Cardiac fibroblast (primary cell): Measurements from ENCODE around the gene NCAM1.

Source experiments
- DNase-seq, 2 donors: peaks; one replicate each; pipeline versions ENCODE4 v3.0.0 to v3.0.0-alpha.2; 2010; ENCODE audit warnings: low read depth in 2 of 2
- H3K4me3 ChIP-seq, 2 donors: replicated peaks in 1 of 2; 1 replicate in 1 of 2; 2 replicates in 1 of 2; pipeline ENCODE4 v1.5.1; 2011; ENCODE audit warnings: low read depth in 2 of 2, low read length in 2 of 2, mild to moderate bottlenecking in 2 of 2, moderate library complexity in 1 of 2
- CTCF ChIP-seq: IDR thresholded peaks from one replicate; pipeline ENCODE4 v1.5.1; 2011; ENCODE audit warnings: low read depth, mild to moderate bottlenecking, low read length, inconsistent platforms

NCAM1 gene

GRCh38 chr11:113141010-113141409, 179.8 kb downstream of the NCAM1 start:
- no peak for DNase-seq
- H3K4me3 ChIP-seq = no peak overlapping the region
- TF ChIP-seq CTCF = no peak

GRCh38 chr11:113142508-113142907, 181.3 kb downstream of the NCAM1 start:
- TF ChIP-seq CTCF = no peak
- no peak overlapping the region for H3K4me3 ChIP-seq
- DNase-seq = no peak

- DNase-seq = no peak
- no peak overlapping the region for H3K4me3 ChIP-seq
- TF ChIP-seq CTCF = no peak
Observed at GRCh38 chr11:113147249-113147648, 186.0 kb downstream of the NCAM1 start.

- H3K4me3 ChIP-seq = no peak overlapping the region
- no peak for TF ChIP-seq CTCF
- no peak for DNase-seq
Observed at GRCh38 chr11:113148076-113148475, 186.9 kb downstream of the NCAM1 start.

GRCh38 chr11:113148652-113149051, 187.4 kb downstream of the NCAM1 start:
- no peak overlapping the region for H3K4me3 ChIP-seq
- no peak for TF ChIP-seq CTCF
- DNase-seq = no peak

- DNase-seq = no peak
- H3K4me3 ChIP-seq = no peak overlapping the region
- no peak for TF ChIP-seq CTCF
Observed at GRCh38 chr11:113151521-113151920, 190.3 kb downstream of the NCAM1 start.

GRCh38 chr11:113152500-113152899, 191.3 kb downstream of the NCAM1 start:
- no peak for DNase-seq

More at GRCh38 chr11:113152500-113152899, 191.3 kb downstream of the NCAM1 start:
- H3K4me3 ChIP-seq = no peak overlapping the region
- no peak for TF ChIP-seq CTCF
